ENCODE data around the gene PPP1CC.

- no peak for TF ChIP-seq CTCF (IDR thresholded peaks at IDR 0.05)
- no peak for TF ChIP-seq POLR2A (IDR thresholded peaks at IDR 0.05)
Measured at GRCh38 chr12:110754101-110754793, 11.6 kb upstream of the PPP1CC start.

All from right lobe of liver (tissue), 4 donors.